Pancreas (tissue), 10 donors: ENCODE data around the gene SMARCC2. TPM values are rescaled to one million over a fixed set of nuclear protein-coding genes. Genes with fewer than 3 reads are reported as not detected.
A peak's percentile ranks its signal among the peaks of the same experiment; 100 is the strongest.

Experiments
- ATAC-seq, 4 donors: fragments of 200-7000 bp; cut with Tn5 transposase; one replicate each; pipeline versions ENCODE4 v1.8.0 to v1.9.1; 2020; ENCODE audit warnings: mild to moderate bottlenecking in 4 of 4, moderate library complexity in 4 of 4
- DNase-seq, 6 donors: peaks; one replicate each; pipeline ENCODE4 v3.0.0-alpha.2; 2020
- FAIRE-seq: peaks from 2 replicates; lab custom pipeline; 2012; peaks lifted over from hg19 to GRCh38; lab: Jason Lieb, UNC
- H3K27ac ChIP-seq, 4 donors: fragments of 200-600 bp; sonication (generic); 1 replicate in 3 of 4; 2 replicates in 1 of 4; pipeline versions ENCODE4 v1.5.0 to v1.8.0; 2020
- H3K27me3 ChIP-seq, 4 donors: fragments of 200-600 bp; one replicate each; pipeline ENCODE4 v1.8.0; 2021
- H3K36me3 ChIP-seq, 3 donors: fragments of 200-600 bp; sonication (generic) in 1 of 3; one replicate each; pipeline versions ENCODE4 v1.5.0 to v1.8.0; 2020 to 2021
- H3K4me1 ChIP-seq, 3 donors: fragments of 200-600 bp; one replicate each; pipeline ENCODE4 v1.8.0; 2021
- H3K4me3 ChIP-seq, 4 donors: fragments of 200-600 bp; sonication (generic) in 2 of 4; one replicate each; pipeline versions ENCODE4 v1.5.0 to v1.8.0; 2020 to 2021
- H3K9me3 ChIP-seq, 4 donors: fragments of 200-600 bp; one replicate each; pipeline ENCODE4 v1.8.0; 2021
- CTCF ChIP-seq, 4 donors: fragments of 200-600 bp; sonication (generic) in 3 of 4; IDR thresholded peaks; one replicate each; pipeline versions ENCODE4 v1.5.0 to v1.8.0; 2021; ENCODE audit warnings: antibody characterized with exemption in 4 of 4
- whole genome bisulfite sequencing, 2 donors: extraction: QIAGEN DNeasy Blood & Tissue Kit; methylation state at CpG; one replicate each; pipeline ENCODE4 v1.1.7; 2013; 5-methylcytosine and 5-hydroxymethylcytosine counted together
- intact Hi-C, 3 donors: fragments of 100-400 bp; cut with DNase I; formaldehyde crosslinking; loops; one replicate each; pipeline versions ENCODE4 v1.11.1 to v1.14.2; 2022
- polyA plus RNA-seq, 2 donors: library from polyadenylated mRNA; stranded (reverse); fragments of 200-250 nt; gene quantifications; one replicate each; pipeline ENCODE4 v1.2.3, GENCODE V29; 2013
- total RNA-seq, 6 donors: library from RNA; stranded (reverse); fragmentation: NEBNext Ultra II Directional in 4 of 6; extraction: Animal tissue kit (Norgen Biotek cat#: 25700) in 4 of 6; gene quantifications; one replicate each; pipeline versions ENCODE4 v1.2.1 to v1.2.4, GENCODE V29; 2021 to 2023
- donor health status: healthy with polysubstance abuse.
- donor health status: DM: no; HTN: no; CAD: no; lungs with moderate emphysema.
- donor health status: DM: no; HTN: no; CAD: no.
- donor health status: control.
- donor health status: control.
- donor health status: Bipolar disorder and iron deficiency.
- donor health status: DM: yes; HTN: yes; CAD: no.
- donor health status: DM: no; HTN: no; CAD: no.
- donor health status: DM: no; HTN: no; CAD: no.
- donor health status: DM: yes; HTN: yes; CAD: no.

Gene SMARCC2
- total and polyA plus RNA-seq, 8 donors = 26.3 to 64.5 (median 38.2) TPM

GRCh38 chr12:56221757-56222530 lies 32.7 kb upstream of the SMARCC2 start, which contains the start of gene RNF41:
TSS of gene RNF41 (minus strand) at chr12:56221922. CDS start at chr12:56214047, 7,875 bp downstream.
- intact Hi-C loops = no loop called here
- Histone ChIP-seq H3K4me1 (peaks cover 0 to 28% (median 10%) of the 10 kb centered on the region in 3 donors), H3K27me3 (no peaks in the 10 kb centered on the region), H3K27ac (peak within 1 kb of the TSS; percentile 89 to 99 (median 98)), H3K4me3 (peak within 1 kb of the TSS; percentile 42 to 69 (median 62)), H3K9me3 (no peaks in the 10 kb centered on the region), H3K36me3 (no peaks in the 10 kb centered on the region)
- ATAC-seq (peak; percentile 81 to 92 (median 86)), FAIRE-seq (peak; percentile 82), DNase-seq (peak; percentile 95 to 98 (median 97))
- TF ChIP-seq CTCF (IDR thresholded peaks at IDR 0.05) = no peak
- 1 to 2% methylated on average over 35 to 42 of the region's 42 CpGs for WGBS, 2 donors

GRCh38 chr12:56221232-56221756 lies 32.0 kb upstream of the SMARCC2 start:
- ATAC-seq = peak; percentile 15 to 21 (median 16)

GRCh38 chr12:56220611-56221231 lies 31.4 kb upstream of the SMARCC2 start:
- Histone ChIP-seq H3K4me1 (peaks cover 0 to 28% (median 10%) of the 10 kb centered on the region in 3 donors), H3K27ac (peak overlapping the region; percentile 89 to 99 (median 98)), H3K9me3 (no peaks in the 10 kb centered on the region), H3K4me3 (peak overlapping the region; percentile 42 to 69 (median 62)), H3K27me3 (no peaks in the 10 kb centered on the region), H3K36me3 (no peaks in the 10 kb centered on the region)
- intact Hi-C loops = no loop called here
- no peak for DNase-seq
- 5 to 8% methylated on average over 10 of the region's 10 CpGs for WGBS, 2 donors
- ATAC-seq = no peak
- no peak for FAIRE-seq
- no peak for TF ChIP-seq CTCF (IDR thresholded peaks at IDR 0.05)

More at GRCh38 chr12:56221232-56221756, 32.0 kb upstream of the SMARCC2 start:
- intact Hi-C loops = no loop called here
- DNase-seq (peak in 3 of 6 donors; percentile 55 to 77 (median 62)), FAIRE-seq (no peak)
- Histone ChIP-seq H3K9me3 (no peaks in the 10 kb centered on the region), H3K27ac (peak overlapping the region; percentile 89 to 99 (median 98)), H3K4me1 (peaks cover 0 to 28% (median 10%) of the 10 kb centered on the region in 3 donors), H3K27me3 (no peaks in the 10 kb centered on the region), H3K4me3 (peak overlapping the region; percentile 42 to 69 (median 62)), H3K36me3 (no peaks in the 10 kb centered on the region)
- 0 to 1% methylated on average over 18 to 21 of the region's 21 CpGs for WGBS, 2 donors
- no peak for TF ChIP-seq CTCF (IDR thresholded peaks at IDR 0.05)

- no peak for FAIRE-seq
- DNase-seq = no peak
Measured at GRCh38 chr12:56219840-56220239, 30.6 kb upstream of the SMARCC2 start.

More at GRCh38 chr12:56219840-56220239, 30.6 kb upstream of the SMARCC2 start:
- H3K27ac ChIP-seq = no peak overlapping the region
- H3K9me3 ChIP-seq = no peaks in the 10 kb centered on the region
- H3K4me3 ChIP-seq = no peak overlapping the region
- intact Hi-C loops = no loop called here
- ATAC-seq = no peak
- WGBS, 2 donors = 84 to 85% methylated on average over 9 of the region's 9 CpGs
- H3K36me3 ChIP-seq = peaks cover 0 to 6% (median 1%) of the 10 kb centered on the region in 3 donors
- TF ChIP-seq CTCF (IDR thresholded peaks at IDR 0.05) = no peak
- peaks cover 0 to 25% (median 10%) of the 10 kb centered on the region in 3 donors for H3K4me1 ChIP-seq
- H3K27me3 ChIP-seq = no peaks in the 10 kb centered on the region
